GM18526 (cell line): Measurements from ENCODE around the gene MSANTD2.

Experiments used
- POLR2A ChIP-seq: IDR thresholded peaks from 3 replicates; pipeline ENCODE4 v1.6.1; 2011; ENCODE audit not compliant: insufficient read length; ENCODE audit errors: extremely low read depth

Gene MSANTD2

GRCh38 chr11:124740277-124740882 lies 59.8 kb downstream of the MSANTD2 start:
- no peak for TF ChIP-seq POLR2A

DNA sequence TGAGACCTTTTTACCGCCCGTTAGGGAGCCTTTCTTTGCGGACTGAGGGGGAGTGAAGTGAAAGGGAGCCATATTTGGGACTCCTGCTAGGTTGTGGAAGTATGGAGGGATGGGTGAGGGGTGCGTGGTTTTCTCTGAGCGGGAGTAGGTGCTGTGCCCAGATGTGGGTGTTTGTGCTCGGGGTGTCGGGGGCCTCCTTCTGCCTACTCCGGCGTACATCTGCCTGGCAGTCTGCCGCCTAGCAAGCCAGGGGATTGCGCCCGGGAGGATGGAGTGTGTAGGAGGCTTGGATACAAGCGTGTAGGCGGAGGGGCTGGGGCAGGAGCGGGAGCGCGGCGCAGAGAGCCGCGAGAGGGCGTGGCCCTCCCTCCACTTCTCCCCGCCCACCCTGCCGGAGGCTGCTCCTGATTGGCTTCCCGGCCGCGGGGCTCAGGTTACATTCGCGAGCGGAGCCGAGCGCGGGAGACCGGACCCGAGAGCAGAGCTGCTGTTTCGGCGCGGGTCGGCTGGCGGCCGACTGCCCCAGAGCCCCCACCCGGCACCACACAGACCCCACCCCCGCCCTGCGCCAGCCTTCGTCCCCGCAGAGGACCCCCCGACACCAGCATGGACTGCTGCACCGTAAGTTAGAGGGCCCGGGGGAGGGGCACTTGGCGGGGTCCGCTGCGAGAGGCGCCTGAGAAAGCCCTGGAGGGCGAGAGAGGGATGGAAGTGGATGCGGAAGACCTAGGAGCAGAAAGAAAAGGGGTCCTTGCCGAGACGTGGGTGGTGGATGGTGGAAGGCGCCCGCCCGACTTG lies 60.5 kb downstream of the MSANTD2 start, which contains the start of gene NRGN:
Gene NRGN (plus strand): TSS at position 464 of the 798 bp plus-strand sequence. CDS start 143 bp downstream, at position 607.
- TF ChIP-seq POLR2A: no peak

DNA sequence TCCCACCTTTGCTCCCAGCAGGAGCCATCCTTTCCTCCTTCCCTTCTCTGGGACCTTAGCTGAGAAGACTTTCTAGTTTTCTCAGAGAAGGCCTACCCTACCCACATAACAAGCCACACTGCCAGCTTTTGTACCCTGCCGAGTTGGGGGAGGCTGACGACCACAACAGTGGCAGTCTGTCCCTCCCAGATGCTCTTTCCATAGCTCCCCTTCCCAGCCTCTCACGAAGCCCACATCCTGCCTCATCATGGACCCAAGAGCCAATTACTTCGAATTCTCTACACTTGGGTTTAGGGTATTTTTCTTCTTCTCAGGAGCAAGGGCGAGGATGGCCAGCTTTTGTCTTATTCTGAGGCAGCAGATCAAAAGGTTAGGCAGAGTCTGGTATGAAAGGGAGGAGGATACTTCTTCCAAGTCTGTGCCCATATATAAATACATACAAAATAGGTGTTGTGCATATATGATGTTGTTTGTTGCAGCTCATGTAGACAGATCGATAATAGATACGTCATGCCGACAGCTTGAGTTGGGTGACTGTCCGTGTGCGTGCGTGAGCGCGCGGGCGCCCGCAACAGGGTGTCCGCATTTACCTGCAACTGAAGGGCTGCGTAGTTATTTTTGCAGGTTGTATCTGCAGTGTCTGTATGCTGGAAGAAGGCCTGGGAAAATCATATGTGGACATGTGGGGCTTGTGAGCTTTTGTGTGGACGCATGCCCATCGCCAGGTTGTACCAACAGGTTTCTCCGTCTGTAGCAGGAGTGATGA lies 61.3 kb downstream of the MSANTD2 start:
- no peak for TF ChIP-seq POLR2A

GRCh38 chr11:124737638-124738305 lies 62.4 kb downstream of the MSANTD2 start:
- no peak for TF ChIP-seq POLR2A

GRCh38 chr11:124736736-124737135 lies 63.5 kb downstream of the MSANTD2 start:
- TF ChIP-seq POLR2A: no peak

DNA sequence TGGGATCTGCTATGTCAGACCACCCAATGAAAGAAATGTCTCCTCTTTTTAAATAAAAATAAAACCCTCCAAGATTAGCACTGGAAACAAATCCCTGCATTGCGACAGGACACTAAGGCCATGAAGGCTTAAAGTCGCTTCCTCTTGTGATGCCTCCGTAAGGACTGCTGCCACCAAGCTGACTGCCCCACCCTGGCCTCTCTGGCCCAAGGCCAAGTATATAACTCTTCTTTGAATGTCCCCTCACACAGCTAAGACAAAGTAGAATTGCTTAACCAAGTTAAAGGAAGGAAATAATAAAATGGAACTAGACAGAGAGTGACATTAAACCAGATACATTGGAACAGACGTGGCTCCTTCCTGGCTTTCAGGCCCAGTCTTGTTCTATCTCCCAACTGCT lies 68.0 kb downstream of the MSANTD2 start:
- TF ChIP-seq POLR2A: no peak

GRCh38 chr11:124729571-124729970 lies 70.6 kb downstream of the MSANTD2 start:
- TF ChIP-seq POLR2A: no peak

GRCh38 chr11:124728134-124728533 lies 72.1 kb downstream of the MSANTD2 start:
- TF ChIP-seq POLR2A: no peak

GRCh38 chr11:124727474-124727873 lies 72.7 kb downstream of the MSANTD2 start:
- TF ChIP-seq POLR2A: no peak

- TF ChIP-seq POLR2A: no peak
Measured at GRCh38 chr11:124725719-124726105, 74.5 kb downstream of the MSANTD2 start.

GRCh38 chr11:124724979-124725718 lies 75.1 kb downstream of the MSANTD2 start:
- peak; percentile 36 for TF ChIP-seq POLR2A

GRCh38 chr11:124722176-124722575 lies 78.0 kb downstream of the MSANTD2 start:
- TF ChIP-seq POLR2A: no peak

DNA sequence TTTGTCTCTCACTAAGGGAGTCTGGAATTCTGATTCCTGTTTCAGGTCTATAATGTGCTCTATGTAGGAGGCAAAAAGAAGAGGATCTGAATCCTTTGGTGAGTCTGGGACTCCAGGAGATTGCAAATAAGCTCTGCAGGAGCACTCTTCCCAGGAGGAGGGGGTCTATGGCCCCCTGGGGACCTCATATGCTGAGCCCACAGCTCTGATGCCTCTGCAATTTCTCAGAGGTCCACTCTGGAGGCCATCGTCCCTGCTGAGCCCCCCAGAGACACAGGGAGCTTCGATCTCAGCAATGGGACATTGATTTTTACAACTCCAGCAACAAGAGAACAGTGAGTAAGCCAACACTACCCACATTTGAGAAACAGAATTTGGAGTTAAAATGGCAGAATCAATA lies 80.7 kb downstream of the MSANTD2 start:
- TF ChIP-seq POLR2A: no peak

- TF ChIP-seq POLR2A: no peak
Measured at GRCh38 chr11:124718801-124719200, 81.4 kb downstream of the MSANTD2 start.
